GM23338 (cell line): ENCODE measurements around the gene INPP5A. TPM values are rescaled to one million over a fixed set of nuclear protein-coding genes. Genes with fewer than 3 reads are reported as not detected.
"Not testable (repeated sequence)": the region's sequence is repeated elsewhere in the genome, so short reads cannot be mapped to it uniquely, and the experiment has no call there.

Experiments
- ATAC-seq: fragments of 200-7000 bp; cut with Tn5 transposase; 3 replicates; pipeline ENCODE4 v1.9.1; 2020
- DNase-seq: peaks from one replicate; pipeline ENCODE4 v3.0.0-alpha.2; 2015; ENCODE audit warnings: low spot score
- H2AFZ ChIP-seq: fragments of 200-600 bp; sonication (generic); 2 replicates; pipeline ENCODE4 v1.8.0; 2016; ENCODE audit warnings: antibody characterized with exemption, mild to moderate bottlenecking, moderate library complexity
- H3F3A ChIP-seq: fragments of 200-600 bp; sonication (generic); replicated peaks from 2 replicates; pipeline ENCODE4 v1.8.0; 2017; ENCODE audit warnings: antibody characterized with exemption, mixed run types, low read depth
- H3K27ac ChIP-seq: fragments of 200-600 bp; sonication (generic); 2 replicates; pipeline ENCODE4 v1.6.1; 2016; ENCODE audit warnings: low read depth
- H3K27me3 ChIP-seq: fragments of 200-600 bp; sonication (generic); 2 replicates; pipeline ENCODE4 v1.8.0; 2016; ENCODE audit warnings: mild to moderate bottlenecking, mixed run types, moderate library complexity; ENCODE audit not compliant: insufficient read depth
- H3K36me3 ChIP-seq: fragments of 200-600 bp; sonication (generic); 2 replicates; pipeline ENCODE4 v1.8.0; 2016; ENCODE audit warnings: mild to moderate bottlenecking; ENCODE audit not compliant: insufficient read depth
- H3K4me1 ChIP-seq: fragments of 200-600 bp; sonication (generic); 2 replicates; pipeline ENCODE4 v1.8.0; 2016; ENCODE audit warnings: mild to moderate bottlenecking, moderate library complexity; ENCODE audit not compliant: insufficient read depth
- H3K4me2 ChIP-seq: fragments of 200-600 bp; sonication (generic); 2 replicates; pipeline ENCODE4 v1.7.1; 2017; ENCODE audit warnings: mixed run types
- H3K4me3 ChIP-seq: fragments of 200-600 bp; sonication (generic); 2 replicates; pipeline ENCODE4 v1.6.1; 2016; ENCODE audit warnings: mixed run types
- H3K79me2 ChIP-seq: fragments of 200-600 bp; sonication (generic); replicated peaks from 2 replicates; pipeline ENCODE4 v1.8.0; 2017; ENCODE audit warnings: mild to moderate bottlenecking; ENCODE audit not compliant: insufficient read depth
- H3K9me2 ChIP-seq: fragments of 200-600 bp; sonication (generic); 2 replicates; pipeline ENCODE4 v1.8.0; 2017; ENCODE audit not compliant: insufficient read depth
- H4K20me1 ChIP-seq: fragments of 200-600 bp; sonication (generic); replicated peaks from 2 replicates; pipeline ENCODE4 v1.8.0; 2017; ENCODE audit warnings: mild to moderate bottlenecking; ENCODE audit not compliant: insufficient read depth
- H3K27ac Mint-ChIP-seq: 2 replicates; pipeline ENCODE4 v1.8.0; 2020; ENCODE audit warnings: inconsistent platforms, mild to moderate bottlenecking, moderate library complexity, mixed read lengths
- H3K27me3 Mint-ChIP-seq: 3 replicates; pipeline ENCODE4 v1.8.0; 2022; ENCODE audit warnings: low read depth, mild to moderate bottlenecking, moderate library complexity, mixed read lengths, inconsistent platforms; ENCODE audit not compliant: insufficient read depth, poor library complexity
- H3K36me3 Mint-ChIP-seq: 3 replicates; pipeline ENCODE4 v1.8.0; 2021; ENCODE audit warnings: low read depth, mild to moderate bottlenecking, inconsistent platforms, moderate library complexity, mixed read lengths
- H3K4me1 Mint-ChIP-seq: 3 replicates; pipeline ENCODE4 v1.8.0; 2020; ENCODE audit warnings: mild to moderate bottlenecking, inconsistent platforms, mixed read lengths
- H3K4me3 Mint-ChIP-seq: 3 replicates; pipeline ENCODE4 v1.8.0; 2021; ENCODE audit warnings: moderate library complexity, mild to moderate bottlenecking, inconsistent platforms, mixed read lengths
- H3K9me3 Mint-ChIP-seq: 3 replicates; pipeline ENCODE4 v1.8.0; 2020; ENCODE audit warnings: moderate library complexity, mild to moderate bottlenecking, inconsistent platforms, mixed read lengths
- CTCF ChIP-seq, 2 experiments: fragments of 200-600 bp in 1 of 2; sonication (generic) in 1 of 2; conservative IDR thresholded peaks; 2 replicates each; pipeline versions ENCODE4 v1.5.1 to v1.6.1; 2016 to 2017; ENCODE audit warnings: antibody characterized with exemption in 2 of 2, low read depth in 2 of 2, mild to moderate bottlenecking in 2 of 2, moderate library complexity in 1 of 2
- ETS1 ChIP-seq: IDR thresholded peaks from 2 replicates; pipeline ENCODE4 v1.6.1; 2016; ENCODE audit warnings: antibody characterized with exemption
- JUNB ChIP-seq: IDR thresholded peaks from one replicate; pipeline ENCODE4 v1.6.1; 2016; ENCODE audit warnings: antibody characterized with exemption; ENCODE audit not compliant: unreplicated experiment
- POLR2AphosphoS5 ChIP-seq: IDR thresholded peaks from 2 replicates; pipeline ENCODE4 v1.6.1; 2016; ENCODE audit warnings: antibody characterized with exemption, low read depth
- REST ChIP-seq: IDR thresholded peaks from one replicate; pipeline ENCODE4 v1.6.1; 2018; ENCODE audit warnings: antibody characterized with exemption; ENCODE audit not compliant: unreplicated experiment
- STAT1 ChIP-seq: IDR thresholded peaks from one replicate; pipeline ENCODE4 v1.6.1; 2016; ENCODE audit warnings: antibody characterized with exemption; ENCODE audit not compliant: unreplicated experiment
- ZNF114 ChIP-seq: fragments of 250-450 bp; sonication (Bioruptor Pico); IDR thresholded peaks from 2 replicates; pipeline ENCODE4 v1.5.0; 2020; ENCODE audit warnings: mild to moderate bottlenecking, moderate library complexity
- polyA plus RNA-seq: library from polyadenylated mRNA; unstranded; fragments of >200 nt; fragmentation: Nextera tagmentation; extraction: Ambion mirVana; gene quantifications from 2 replicates; pipeline ENCODE4 v1.2.1, GENCODE V29; 2016
- total RNA-seq: library from RNA; depleted of rRNA; stranded (reverse); fragments of >200 nt; shearing (Covaris generic); gene quantifications from 2 replicates; pipeline ENCODE4 v1.2.3, GENCODE V29; 2014

Gene INPP5A
- total and polyA plus RNA-seq, 2 experiments from 2014 or later: 5.9 to 40.6 TPM

- TF ChIP-seq CTCF (conservative IDR thresholded peaks at IDR 0.05; ENCODE audit: low read depth in 2 of 2): no peak
- TF ChIP-seq REST: no peak
- no peak for TF ChIP-seq ETS1
- no peak for TF ChIP-seq POLR2AphosphoS5
Measured at GRCh38 chr10:132817701-132818211, 280.2 kb downstream of the INPP5A start (continued).

- Mint-ChIP-seq H3K4me1 (no peaks in the 10 kb centered on the region; the same call in 2 of the 3 replicates), H3K4me3 (no peak overlapping the region), H3K27ac (no peak overlapping the region), H3K27me3 (peaks cover 3% of the 10 kb centered on the region), H3K36me3 (peaks cover 5% of the 10 kb centered on the region), H3K9me3 (peaks cover 2% of the 10 kb centered on the region; the same call in 2 of the 3 replicates)
- no peak overlapping the region for H3K4me2 ChIP-seq
- H2AFZ ChIP-seq: no peak overlapping the region
- ATAC-seq (no peak), DNase-seq (no peak)
- H4K20me1 ChIP-seq: no peaks in the 10 kb centered on the region
- no peak overlapping the region for H3K4me3 ChIP-seq
- no peaks in the 10 kb centered on the region for H3K27me3 ChIP-seq
- no peaks in the 10 kb centered on the region for H3K79me2 ChIP-seq
- no peaks in the 10 kb centered on the region for H3K4me1 ChIP-seq
- TF ChIP-seq JUNB (no peak), STAT1 (no peak), REST (no peak), ZNF114 (no peak), ETS1 (no peak)
- H3K36me3 ChIP-seq: no peaks in the 10 kb centered on the region
- H3F3A ChIP-seq: no peaks in the 10 kb centered on the region
- H3K9me2 ChIP-seq: no peaks in the 10 kb centered on the region
- no peak overlapping the region for H3K27ac ChIP-seq
Measured at GRCh38 chr10:132820056-132820455, 282.5 kb downstream of the INPP5A start.

- not testable (repeated sequence) for H3K79me2 ChIP-seq, H3K4me1 Mint-ChIP-seq, H4K20me1 ChIP-seq, H3K36me3 Mint-ChIP-seq, H3K27me3 ChIP-seq, H3K4me3 Mint-ChIP-seq, H3K27ac Mint-ChIP-seq, H3K4me1 ChIP-seq, ATAC-seq, H2AFZ ChIP-seq, H3F3A ChIP-seq, H3K4me3 ChIP-seq, H3K27ac ChIP-seq, H3K4me2 ChIP-seq, DNase-seq, H3K9me2 ChIP-seq, H3K36me3 ChIP-seq
- H3K9me3 Mint-ChIP-seq: peaks cover 16% of the 10 kb centered on the region
- H3K27me3 Mint-ChIP-seq: peaks cover 13% of the 10 kb centered on the region
Measured at GRCh38 chr10:132825783-132826523, 288.4 kb downstream of the INPP5A start.
